Endothelial cell (in vitro differentiated cells): ENCODE data around the gene PTPRE. TPM values are rescaled to one million over a fixed set of nuclear protein-coding genes. Genes with fewer than 3 reads are reported as not detected.

Experiments used
- DNase-seq: peaks from one replicate; pipeline ENCODE4 v3.0.0; 2021; ENCODE audit warnings: low spot score
- H3K27ac Mint-ChIP-seq: one replicate; pipeline ENCODE4 v1.8.0; 2021; ENCODE audit warnings: mixed read lengths, inconsistent platforms; ENCODE audit not compliant: unreplicated experiment
- H3K27me3 Mint-ChIP-seq: one replicate; pipeline ENCODE4 v1.8.0; 2021; ENCODE audit warnings: mild to moderate bottlenecking, moderate library complexity, mixed read lengths, inconsistent platforms; ENCODE audit not compliant: unreplicated experiment
- H3K36me3 Mint-ChIP-seq: one replicate; pipeline ENCODE4 v1.8.0; 2021; ENCODE audit warnings: mild to moderate bottlenecking, low read depth, mixed read lengths, inconsistent platforms; ENCODE audit not compliant: unreplicated experiment
- H3K4me1 Mint-ChIP-seq: one replicate; pipeline ENCODE4 v1.8.0; 2021; ENCODE audit warnings: mild to moderate bottlenecking, mixed read lengths, inconsistent platforms; ENCODE audit not compliant: unreplicated experiment
- H3K4me3 Mint-ChIP-seq: one replicate; pipeline ENCODE4 v1.8.0; 2021; ENCODE audit warnings: mild to moderate bottlenecking, mixed read lengths, inconsistent platforms; ENCODE audit not compliant: unreplicated experiment
- H3K9me3 Mint-ChIP-seq: one replicate; pipeline ENCODE4 v1.8.0; 2021; ENCODE audit warnings: mixed read lengths, inconsistent platforms; ENCODE audit not compliant: unreplicated experiment
- CTCF ChIP-seq: fragments of 200-600 bp; sonication (generic); IDR thresholded peaks from one replicate; pipeline ENCODE4 v1.5.0; 2021; ENCODE audit warnings: antibody characterized with exemption; ENCODE audit not compliant: unreplicated experiment
- total RNA-seq: library from RNA; stranded (reverse); fragmentation: NEBNext Ultra II Directional; extraction: Animal tissue kit (Norgen Biotek cat#: 25700); gene quantifications from one replicate; pipeline ENCODE4 v1.2.1, GENCODE V29; 2021; ENCODE audit not compliant: unreplicated experiment

Gene PTPRE
- total RNA-seq, 1 donor from 2014 or later, result 117 TPM

GRCh38 chr10:127887541-127888415 is 19.1 kb upstream of the PTPRE start:
- H3K27me3 Mint-ChIP-seq, result peaks cover 3% of the 10 kb centered on the region
- peaks cover 38% of the 10 kb centered on the region for H3K4me1 Mint-ChIP-seq
- no peak overlapping the region for H3K4me3 Mint-ChIP-seq
- H3K27ac Mint-ChIP-seq, result peak overlapping the region; percentile 59
- no peaks in the 10 kb centered on the region for H3K9me3 Mint-ChIP-seq
- H3K36me3 Mint-ChIP-seq, result no peaks in the 10 kb centered on the region
- no peak for DNase-seq
- TF ChIP-seq CTCF, result no peak

GRCh38 chr10:127888521-127889312 is 18.2 kb upstream of the PTPRE start:
- Mint-ChIP-seq H3K4me3 (no peak overlapping the region), H3K36me3 (no peaks in the 10 kb centered on the region), H3K27ac (no peak overlapping the region), H3K9me3 (no peaks in the 10 kb centered on the region), H3K27me3 (no peaks in the 10 kb centered on the region), H3K4me1 (peaks cover 33% of the 10 kb centered on the region)
- TF ChIP-seq CTCF, result no peak
- no peak for DNase-seq

GRCh38 chr10:127889605-127890195 is 17.2 kb upstream of the PTPRE start:
- Mint-ChIP-seq H3K27ac (no peak overlapping the region), H3K4me3 (no peak overlapping the region), H3K36me3 (no peaks in the 10 kb centered on the region), H3K9me3 (no peaks in the 10 kb centered on the region), H3K27me3 (no peaks in the 10 kb centered on the region), H3K4me1 (peaks cover 33% of the 10 kb centered on the region)
- DNase-seq, result no peak
- TF ChIP-seq CTCF, result no peak

- DNase-seq, result no peak
- Mint-ChIP-seq H3K27me3 (no peaks in the 10 kb centered on the region), H3K4me1 (peaks cover 33% of the 10 kb centered on the region), H3K36me3 (no peaks in the 10 kb centered on the region), H3K9me3 (no peaks in the 10 kb centered on the region), H3K27ac (no peak overlapping the region), H3K4me3 (no peak overlapping the region)
- no peak for TF ChIP-seq CTCF
These were observed 16.7 kb upstream of the PTPRE start for GRCh38 chr10:127890216-127890615.
